Mesendoderm (in vitro differentiated cells): ENCODE results near the gene TUB.
A peak's percentile ranks its signal among the peaks of the same experiment; 100 is the strongest.

Experiments
- DNase-seq: peaks from one replicate; pipeline ENCODE4 v3.0.0; 2013
- H2AK5ac ChIP-seq: 2 replicates; pipeline ENCODE4 v1.6.1; 2013; ENCODE audit warnings: low read length, inconsistent platforms
- H2BK120ac ChIP-seq: 2 replicates; pipeline ENCODE4 v1.6.1; 2013; ENCODE audit warnings: low read depth, mild to moderate bottlenecking, low read length, moderate library complexity, mixed read lengths
- H2BK15ac ChIP-seq: replicated peaks from 2 replicates; pipeline ENCODE4 v1.6.1; 2013; ENCODE audit warnings: low read depth, mild to moderate bottlenecking, moderate library complexity
- H2BK5ac ChIP-seq: 2 replicates; pipeline ENCODE4 v1.6.1; 2013; ENCODE audit warnings: low read length, inconsistent platforms
- H3K18ac ChIP-seq: 2 replicates; pipeline ENCODE4 v1.6.1; 2013; ENCODE audit warnings: mild to moderate bottlenecking, low read length, mixed read lengths
- H3K23ac ChIP-seq: one replicate; pipeline ENCODE4 v1.6.1; 2013; ENCODE audit warnings: low read length
- H3K27ac ChIP-seq: 2 replicates; pipeline ENCODE4 v1.5.1; 2013; ENCODE audit warnings: low read depth, mild to moderate bottlenecking, inconsistent platforms, low read length, moderate library complexity
- H3K27me3 ChIP-seq: 2 replicates; pipeline ENCODE4 v1.6.1; 2013; ENCODE audit warnings: low read length, control low read depth, mild to moderate bottlenecking, inconsistent platforms; ENCODE audit not compliant: insufficient read depth, poor library complexity
- H3K36me3 ChIP-seq: 2 replicates; pipeline ENCODE4 v1.6.1; 2013; ENCODE audit warnings: low read length, inconsistent platforms; ENCODE audit not compliant: control insufficient read depth, insufficient read depth
- H3K4ac ChIP-seq: one replicate; pipeline ENCODE4 v1.6.1; 2013; ENCODE audit warnings: low read depth, mild to moderate bottlenecking, low read length, moderate library complexity
- H3K4me1 ChIP-seq: 2 replicates; pipeline ENCODE4 v1.6.1; 2013; ENCODE audit warnings: low read depth, low read length, inconsistent platforms; ENCODE audit not compliant: control insufficient read depth
- H3K4me2 ChIP-seq: 2 replicates; pipeline ENCODE4 v1.6.1; 2013; ENCODE audit warnings: low read length
- H3K4me3 ChIP-seq: 2 replicates; pipeline ENCODE4 v1.5.1; 2013; ENCODE audit warnings: mild to moderate bottlenecking, low read length
- H3K56ac ChIP-seq: one replicate; pipeline ENCODE4 v1.6.1; 2013; ENCODE audit warnings: low read length
- H3K79me1 ChIP-seq: 2 replicates; pipeline ENCODE4 v1.6.1; 2013; ENCODE audit warnings: low read length, inconsistent platforms
- H3K79me2 ChIP-seq: 2 replicates; pipeline ENCODE4 v1.6.1; 2013; ENCODE audit warnings: mild to moderate bottlenecking, low read length; ENCODE audit not compliant: control insufficient read depth, insufficient read depth
- H3K9ac ChIP-seq: 2 replicates; pipeline ENCODE4 v1.6.1; 2013; ENCODE audit warnings: low read length, inconsistent platforms
- H4K5ac ChIP-seq: one replicate; pipeline ENCODE4 v1.6.1; 2013; ENCODE audit warnings: low read length
- H4K8ac ChIP-seq: one replicate; pipeline ENCODE4 v1.6.1; 2013; ENCODE audit warnings: low read depth, mild to moderate bottlenecking, control low read depth, low read length, moderate library complexity
- WGBS: extraction: QIAGEN DNeasy Blood & Tissue Kit; methylation state at CpG from one replicate; pipeline ENCODE4 v1.1.7; 2013; ENCODE audit warnings: low lambda C conversion rate, missing lambda C conversion rate; ENCODE audit not compliant: insufficient coverage; ENCODE audit errors: extremely low coverage; 5-methylcytosine and 5-hydroxymethylcytosine counted together

TUB gene

DNA sequence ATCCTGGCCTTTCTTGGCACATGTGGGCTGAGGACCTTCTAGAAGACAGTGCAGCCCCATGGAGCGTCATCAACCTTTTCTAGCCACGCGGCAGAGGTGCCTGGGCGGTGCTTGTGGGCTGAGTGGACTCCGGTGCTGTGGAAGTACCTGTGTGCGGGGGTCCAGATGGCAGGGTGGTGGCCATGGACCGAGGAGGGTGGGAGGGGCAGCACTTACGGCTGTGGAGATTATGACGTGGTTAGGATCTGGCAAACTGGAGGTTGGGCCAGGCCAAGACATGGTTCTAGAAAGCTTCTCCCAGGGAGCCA is 2.0 kb downstream of the TUB start:
- Histone ChIP-seq H2BK5ac (no peak overlapping the region), H2BK120ac (no peak overlapping the region), H3K23ac (no peak overlapping the region), H3K4me1 (peaks cover 10% of the 10 kb centered on the region), H3K9ac (no peak overlapping the region), H2BK15ac (no peak overlapping the region), H3K79me1 (peaks cover 18% of the 10 kb centered on the region), H3K4me3 (no peak overlapping the region), H4K8ac (no peak overlapping the region), H3K27ac (no peak overlapping the region), H4K5ac (no peak overlapping the region), H3K18ac (no peak overlapping the region), H3K79me2 (no peaks in the 10 kb centered on the region), H3K36me3 (no peaks in the 10 kb centered on the region), H3K4ac (no peak overlapping the region), H3K4me2 (no peak overlapping the region), H3K56ac (no peak overlapping the region), H3K27me3 (no peaks in the 10 kb centered on the region), H2AK5ac (no peak overlapping the region)
- WGBS: no CpG with 5 or more reads among the region's 9 CpGs
- no peak for DNase-seq

DNA sequence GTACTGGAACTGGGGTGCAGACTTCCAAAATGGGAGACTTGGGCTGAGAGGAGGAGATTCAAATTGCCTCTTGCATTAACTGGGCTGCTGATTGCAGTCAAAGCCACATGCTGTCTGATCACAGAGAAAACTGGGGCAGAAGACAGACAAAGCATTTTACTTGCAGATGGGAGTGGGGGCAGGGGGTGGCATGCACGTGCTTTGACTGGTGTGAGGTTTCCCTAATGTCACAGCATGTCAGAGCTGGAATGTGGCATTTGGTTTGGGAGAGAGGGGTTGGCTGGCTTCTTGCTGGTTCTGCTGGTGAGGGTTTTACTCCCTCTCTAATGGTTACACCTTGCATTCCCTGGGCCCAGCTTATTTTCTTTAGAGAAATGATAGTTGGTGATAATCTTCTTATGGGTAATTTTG is 2.9 kb downstream of the TUB start:
- Histone ChIP-seq H2AK5ac (no peak overlapping the region), H2BK15ac (no peak overlapping the region), H3K27me3 (no peaks in the 10 kb centered on the region), H3K23ac (no peak overlapping the region), H3K79me1 (peaks cover 18% of the 10 kb centered on the region), H3K9ac (peak overlapping the region; percentile 0), H3K56ac (peak overlapping the region; percentile 4), H3K27ac (no peak overlapping the region), H3K18ac (no peak overlapping the region), H2BK120ac (no peak overlapping the region), H2BK5ac (no peak overlapping the region), H3K4me3 (no peak overlapping the region), H3K4ac (no peak overlapping the region), H4K8ac (no peak overlapping the region), H3K79me2 (no peaks in the 10 kb centered on the region), H3K36me3 (no peaks in the 10 kb centered on the region), H3K4me2 (no peak overlapping the region), H4K5ac (no peak overlapping the region), H3K4me1 (peaks cover 10% of the 10 kb centered on the region)
- WGBS: no CpG with 5 or more reads among the region's 1 CpG
- peak; percentile 52 for DNase-seq

DNA sequence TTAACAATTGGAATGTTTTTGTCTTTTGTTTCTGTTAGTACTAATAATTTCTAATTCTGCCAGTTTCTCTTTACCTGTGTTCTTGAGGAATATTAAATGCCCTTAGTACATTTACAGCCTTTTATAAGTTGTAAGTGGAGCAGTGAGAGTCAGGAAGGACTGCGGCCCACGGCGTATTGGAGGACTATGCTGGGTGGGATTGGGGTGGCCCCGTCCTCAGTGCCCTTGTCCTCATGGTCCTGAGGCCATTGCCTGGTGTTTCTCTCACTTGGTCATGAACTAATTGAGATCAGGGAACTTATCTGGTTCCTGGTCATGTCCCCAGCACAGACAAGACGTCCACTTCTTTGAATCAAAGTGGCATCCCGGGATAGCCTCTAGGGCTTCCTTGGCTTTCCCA is 3.3 kb downstream of the TUB start:
- no CpG with 5 or more reads among the region's 6 CpGs for WGBS
- H2BK5ac ChIP-seq: no peak overlapping the region
- no peak overlapping the region for H3K23ac ChIP-seq
- H4K8ac ChIP-seq: no peak overlapping the region
- H2BK15ac ChIP-seq: no peak overlapping the region
- H3K79me2 ChIP-seq: no peaks in the 10 kb centered on the region
- no peak overlapping the region for H4K5ac ChIP-seq
- H3K4me1 ChIP-seq: peaks cover 10% of the 10 kb centered on the region
- H3K36me3 ChIP-seq: no peaks in the 10 kb centered on the region
- no peak overlapping the region for H2AK5ac ChIP-seq
- H3K4me2 ChIP-seq: no peak overlapping the region
- H3K79me1 ChIP-seq: peaks cover 18% of the 10 kb centered on the region
- H3K9ac ChIP-seq: no peak overlapping the region
- DNase-seq: no peak
- H3K18ac ChIP-seq: no peak overlapping the region
- H3K4me3 ChIP-seq: no peak overlapping the region
- no peak overlapping the region for H3K56ac ChIP-seq
- no peak overlapping the region for H3K27ac ChIP-seq
- H3K4ac ChIP-seq: no peak overlapping the region
- no peaks in the 10 kb centered on the region for H3K27me3 ChIP-seq
- no peak overlapping the region for H2BK120ac ChIP-seq

DNA sequence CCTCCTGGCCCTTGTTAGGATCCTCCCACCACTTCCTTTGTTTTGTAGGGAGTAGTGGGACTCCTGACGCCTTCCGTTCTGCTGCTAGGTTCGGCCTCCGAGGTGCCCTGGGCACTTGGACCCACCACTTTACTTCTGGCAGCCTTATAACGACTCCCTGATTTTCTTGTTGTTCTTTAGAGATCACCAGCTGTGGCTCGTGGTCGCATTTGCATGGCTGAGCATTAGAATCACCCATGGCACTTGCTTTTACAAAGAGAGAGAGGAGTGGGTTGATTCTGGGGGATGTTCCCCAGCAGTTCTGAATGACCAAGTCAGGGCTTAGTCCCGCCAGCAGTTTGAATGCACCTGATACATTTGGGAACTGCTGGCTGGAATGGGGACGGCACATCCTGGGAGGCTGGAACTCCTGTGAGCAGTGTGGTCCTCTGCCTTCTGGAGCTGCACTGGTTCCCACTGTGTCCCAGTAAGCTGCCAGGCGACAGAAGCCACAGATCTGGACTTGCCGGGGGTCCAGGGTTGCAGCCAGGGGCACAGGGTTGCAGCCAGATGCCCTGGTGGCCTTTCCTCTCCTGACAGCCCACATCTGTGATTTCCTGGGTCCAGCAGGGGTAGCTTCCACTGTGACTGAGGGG is 4.1 kb downstream of the TUB start:
- Histone ChIP-seq H3K4me2 (no peak overlapping the region), H3K23ac (no peak overlapping the region), H3K27me3 (no peaks in the 10 kb centered on the region), H4K8ac (no peak overlapping the region), H3K18ac (no peak overlapping the region), H3K79me1 (peaks cover 18% of the 10 kb centered on the region), H3K79me2 (no peaks in the 10 kb centered on the region), H3K4me3 (no peak overlapping the region), H2AK5ac (no peak overlapping the region), H3K56ac (peak overlapping the region; percentile 17), H2BK15ac (no peak overlapping the region), H3K9ac (no peak overlapping the region), H2BK120ac (no peak overlapping the region), H3K4me1 (peaks cover 10% of the 10 kb centered on the region), H2BK5ac (no peak overlapping the region), H4K5ac (no peak overlapping the region), H3K36me3 (no peaks in the 10 kb centered on the region), H3K4ac (no peak overlapping the region), H3K27ac (no peak overlapping the region)
- no peak for DNase-seq
- no CpG with 5 or more reads among the region's 11 CpGs for WGBS

DNA sequence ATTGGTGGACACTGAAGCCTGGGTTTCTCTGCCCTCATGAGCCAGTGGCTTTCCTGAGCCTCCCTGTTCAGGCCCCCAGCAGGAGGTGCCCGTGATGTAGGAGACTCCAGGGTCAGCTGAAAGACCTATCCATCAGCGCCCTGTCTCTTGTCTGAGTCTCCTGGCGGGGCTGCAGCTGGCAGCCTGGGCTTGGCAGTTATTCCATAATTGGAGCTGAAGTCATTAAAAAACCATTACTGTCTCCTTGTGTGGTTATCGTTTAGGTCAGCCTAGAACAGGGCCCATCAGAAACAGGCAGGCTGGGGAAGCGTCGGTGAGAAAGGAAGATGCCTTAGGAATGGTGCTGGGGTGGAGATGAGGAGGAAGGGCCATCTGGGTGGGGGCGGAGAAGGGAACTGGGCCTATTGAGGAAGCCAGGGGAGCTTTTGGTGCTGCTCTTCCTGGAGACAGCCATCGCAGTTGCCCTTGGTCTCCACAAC is 5.0 kb downstream of the TUB start:
- Histone ChIP-seq H4K5ac (no peak overlapping the region), H3K79me1 (peaks cover 18% of the 10 kb centered on the region), H2BK15ac (no peak overlapping the region), H3K56ac (no peak overlapping the region), H2AK5ac (no peak overlapping the region), H3K4me3 (no peak overlapping the region), H3K79me2 (no peaks in the 10 kb centered on the region), H3K9ac (no peak overlapping the region), H3K18ac (no peak overlapping the region), H3K27ac (no peak overlapping the region), H2BK120ac (no peak overlapping the region), H2BK5ac (no peak overlapping the region), H3K36me3 (no peaks in the 10 kb centered on the region), H3K27me3 (no peaks in the 10 kb centered on the region), H3K23ac (no peak overlapping the region), H4K8ac (no peak overlapping the region), H3K4ac (no peak overlapping the region), H3K4me2 (no peak overlapping the region), H3K4me1 (peaks cover 8% of the 10 kb centered on the region)
- no peak for DNase-seq
- WGBS: no CpG with 5 or more reads among the region's 8 CpGs

DNA sequence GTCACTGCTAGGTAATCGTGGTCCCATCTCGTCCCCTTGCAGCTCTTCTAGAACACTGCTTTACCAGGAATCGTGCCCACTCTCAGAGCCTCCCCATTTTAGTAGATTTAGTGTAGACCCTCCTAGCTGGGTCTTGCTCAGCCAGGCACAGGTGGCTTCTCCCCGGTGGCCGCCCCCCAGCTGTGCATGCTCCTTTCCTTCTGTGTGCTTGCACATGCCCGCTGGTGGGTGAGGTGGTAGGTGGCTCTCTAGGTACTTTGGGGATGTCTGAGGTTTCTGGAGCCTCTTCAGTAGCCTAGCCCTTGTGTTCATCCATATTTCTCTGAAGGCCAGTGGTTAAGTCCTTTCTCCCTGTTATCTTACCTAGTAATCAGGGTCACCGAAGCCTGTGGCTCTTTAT is 5.6 kb downstream of the TUB start:
- DNase-seq: no peak
- Histone ChIP-seq H3K36me3 (no peaks in the 10 kb centered on the region), H3K56ac (no peak overlapping the region), H3K79me2 (no peaks in the 10 kb centered on the region), H3K27me3 (no peaks in the 10 kb centered on the region), H3K4me2 (no peak overlapping the region), H4K8ac (no peak overlapping the region), H3K4me3 (no peak overlapping the region), H4K5ac (no peak overlapping the region), H3K4ac (no peak overlapping the region), H3K79me1 (peaks cover 18% of the 10 kb centered on the region), H3K9ac (no peak overlapping the region), H2AK5ac (no peak overlapping the region), H3K27ac (no peak overlapping the region), H2BK15ac (no peak overlapping the region), H3K18ac (no peak overlapping the region), H2BK5ac (no peak overlapping the region), H3K23ac (no peak overlapping the region), H3K4me1 (peaks cover 8% of the 10 kb centered on the region), H2BK120ac (no peak overlapping the region)
- no CpG with 5 or more reads among the region's 7 CpGs for WGBS
